ENCODE results near the gene ZNF628. TPM values are rescaled to one million over a fixed set of nuclear protein-coding genes. Genes with fewer than 3 reads are reported as not detected.

Gene ZNF628
- total RNA-seq, 1 experiment from 2014 or later = 21.7 TPM

- ChIA-PET CTCF (interaction anchor here (0.5 to 1.1 kb wide), 2 partner anchors 16 to 57 kb away, joined by 3 to 4 read pairs; partner anchors contain the start of gene SBK2), POLR2A (no interaction called here)
- DNase-seq (ENCODE audit: low read depth, low spot score) = no peak
- no peak for ATAC-seq
- no peaks in the 10 kb centered on the region for H3K27me3 ChIP-seq (ENCODE audit: control insufficient read depth, insufficient read depth, low read length)
- H3K27ac ChIP-seq (ENCODE audit: low read length) = no peak overlapping the region
- intact Hi-C loops (cut with micrococcal nuclease; ENCODE audit: unreplicated experiment) (no loop called here), in situ Hi-C loops (cut with HindIII; ENCODE audit: low pct_unique_long_range_greater_than_20kb, low sequenced_read_pairs) (no loop called here)
- peaks cover 39% of the 10 kb centered on the region for H3K4me1 ChIP-seq (ENCODE audit: control insufficient read depth, insufficient read depth, low read length)
- H3K4me3 ChIP-seq (ENCODE audit: low read depth in 2 of 2, low read length in 2 of 2) = no peak overlapping the region
- no peaks in the 10 kb centered on the region for H3K9me3 ChIP-seq (ENCODE audit: control insufficient read depth, insufficient read depth, low read depth, low read length)
- TF ChIP-seq, protein P1, sequence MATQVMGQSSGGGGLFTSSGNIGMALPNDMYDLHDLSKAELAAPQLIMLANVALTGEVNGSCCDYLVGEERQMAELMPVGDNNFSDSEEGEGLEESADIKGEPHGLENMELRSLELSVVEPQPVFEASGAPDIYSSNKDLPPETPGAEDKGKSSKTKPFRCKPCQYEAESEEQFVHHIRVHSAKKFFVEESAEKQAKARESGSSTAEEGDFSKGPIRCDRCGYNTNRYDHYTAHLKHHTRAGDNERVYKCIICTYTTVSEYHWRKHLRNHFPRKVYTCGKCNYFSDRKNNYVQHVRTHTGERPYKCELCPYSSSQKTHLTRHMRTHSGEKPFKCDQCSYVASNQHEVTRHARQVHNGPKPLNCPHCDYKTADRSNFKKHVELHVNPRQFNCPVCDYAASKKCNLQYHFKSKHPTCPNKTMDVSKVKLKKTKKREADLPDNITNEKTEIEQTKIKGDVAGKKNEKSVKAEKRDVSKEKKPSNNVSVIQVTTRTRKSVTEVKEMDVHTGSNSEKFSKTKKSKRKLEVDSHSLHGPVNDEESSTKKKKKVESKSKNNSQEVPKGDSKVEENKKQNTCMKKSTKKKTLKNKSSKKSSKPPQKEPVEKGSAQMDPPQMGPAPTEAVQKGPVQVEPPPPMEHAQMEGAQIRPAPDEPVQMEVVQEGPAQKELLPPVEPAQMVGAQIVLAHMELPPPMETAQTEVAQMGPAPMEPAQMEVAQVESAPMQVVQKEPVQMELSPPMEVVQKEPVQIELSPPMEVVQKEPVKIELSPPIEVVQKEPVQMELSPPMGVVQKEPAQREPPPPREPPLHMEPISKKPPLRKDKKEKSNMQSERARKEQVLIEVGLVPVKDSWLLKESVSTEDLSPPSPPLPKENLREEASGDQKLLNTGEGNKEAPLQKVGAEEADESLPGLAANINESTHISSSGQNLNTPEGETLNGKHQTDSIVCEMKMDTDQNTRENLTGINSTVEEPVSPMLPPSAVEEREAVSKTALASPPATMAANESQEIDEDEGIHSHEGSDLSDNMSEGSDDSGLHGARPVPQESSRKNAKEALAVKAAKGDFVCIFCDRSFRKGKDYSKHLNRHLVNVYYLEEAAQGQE (IDR thresholded peaks at IDR 0.05; ENCODE audit: insufficient read depth in 1 of 2, low read depth in 2 of 2, low read length in 1 of 2) = no peak
- TF ChIP-seq POLR2AphosphoS5 (IDR thresholded peaks at IDR 0.05; ENCODE audit: low read depth, low read length) = no peak
- TF ChIP-seq SIN3A (IDR thresholded peaks at IDR 0.05; ENCODE audit: borderline replicate concordance, insufficient read depth, low read depth, low read length) = no peak
- TF ChIP-seq, protein P2, sequence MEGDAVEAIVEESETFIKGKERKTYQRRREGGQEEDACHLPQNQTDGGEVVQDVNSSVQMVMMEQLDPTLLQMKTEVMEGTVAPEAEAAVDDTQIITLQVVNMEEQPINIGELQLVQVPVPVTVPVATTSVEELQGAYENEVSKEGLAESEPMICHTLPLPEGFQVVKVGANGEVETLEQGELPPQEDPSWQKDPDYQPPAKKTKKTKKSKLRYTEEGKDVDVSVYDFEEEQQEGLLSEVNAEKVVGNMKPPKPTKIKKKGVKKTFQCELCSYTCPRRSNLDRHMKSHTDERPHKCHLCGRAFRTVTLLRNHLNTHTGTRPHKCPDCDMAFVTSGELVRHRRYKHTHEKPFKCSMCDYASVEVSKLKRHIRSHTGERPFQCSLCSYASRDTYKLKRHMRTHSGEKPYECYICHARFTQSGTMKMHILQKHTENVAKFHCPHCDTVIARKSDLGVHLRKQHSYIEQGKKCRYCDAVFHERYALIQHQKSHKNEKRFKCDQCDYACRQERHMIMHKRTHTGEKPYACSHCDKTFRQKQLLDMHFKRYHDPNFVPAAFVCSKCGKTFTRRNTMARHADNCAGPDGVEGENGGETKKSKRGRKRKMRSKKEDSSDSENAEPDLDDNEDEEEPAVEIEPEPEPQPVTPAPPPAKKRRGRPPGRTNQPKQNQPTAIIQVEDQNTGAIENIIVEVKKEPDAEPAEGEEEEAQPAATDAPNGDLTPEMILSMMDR (IDR thresholded peaks at IDR 0.05) = no peak
- no peak for TF ChIP-seq TCF7L2 (IDR thresholded peaks at IDR 0.05; ENCODE audit: low read depth, low read length)
- BruUV-seq (replicated peaks) = no TSS peak
- H3K36me3 ChIP-seq (ENCODE audit: control insufficient read depth, insufficient read depth, low read length) = no peaks in the 10 kb centered on the region
These were observed 3.2 kb downstream of the ZNF628 start for GRCh38 chr19:55479451-55480230.

- H3K9me3 ChIP-seq (ENCODE audit: control insufficient read depth, insufficient read depth, low read depth, low read length) = no peaks in the 10 kb centered on the region
- ChIA-PET CTCF (no interaction called here), POLR2A (no interaction called here)
- H3K36me3 ChIP-seq (ENCODE audit: control insufficient read depth, insufficient read depth, low read length) = peaks cover 3% of the 10 kb centered on the region; the same call in 1 of the 2 replicates
- in situ Hi-C loops (cut with HindIII; ENCODE audit: low pct_unique_long_range_greater_than_20kb, low sequenced_read_pairs) (no loop called here), intact Hi-C loops (cut with micrococcal nuclease; ENCODE audit: unreplicated experiment) (no loop called here)
- H3K4me3 ChIP-seq (ENCODE audit: low read depth in 2 of 2, low read length in 2 of 2) = no peak overlapping the region
- no TSS peak for BruUV-seq (replicated peaks)
- no peak for DNase-seq (ENCODE audit: low read depth, low spot score)
- ATAC-seq = no peak
- no peak overlapping the region for H3K27ac ChIP-seq (ENCODE audit: low read length)
- TF ChIP-seq, protein P1 (IDR thresholded peaks at IDR 0.05; ENCODE audit: insufficient read depth in 1 of 2, low read depth in 2 of 2, low read length in 1 of 2) = no peak
- TF ChIP-seq POLR2AphosphoS5 (IDR thresholded peaks at IDR 0.05; ENCODE audit: low read depth, low read length) (no peak), TCF7L2 (IDR thresholded peaks at IDR 0.05; ENCODE audit: low read depth, low read length) (no peak), SIN3A (IDR thresholded peaks at IDR 0.05; ENCODE audit: borderline replicate concordance, insufficient read depth, low read depth, low read length) (no peak)
- TF ChIP-seq, protein P2 (IDR thresholded peaks at IDR 0.05) = no peak
- H3K4me1 ChIP-seq (ENCODE audit: control insufficient read depth, insufficient read depth, low read length) = peaks cover 35% of the 10 kb centered on the region
- H3K27me3 ChIP-seq (ENCODE audit: control insufficient read depth, insufficient read depth, low read length) = no peaks in the 10 kb centered on the region
These were observed 4.9 kb downstream of the ZNF628 start for GRCh38 chr19:55481148-55481793.
